Measurements from ENCODE around the gene UNC5B.

- no peak for TF ChIP-seq POLR2AphosphoS5 (IDR thresholded peaks at IDR 0.05; ENCODE audit: low read depth, low read length)
- TF ChIP-seq POLR2A (IDR thresholded peaks at IDR 0.05; ENCODE audit: low read depth, low read length), result no peak
- no peak for TF ChIP-seq TAF1 (IDR thresholded peaks at IDR 0.05; ENCODE audit: borderline replicate concordance, low read depth, low read length)
Measured at GRCh38 chr10:71218046-71218650, 5.8 kb downstream of the UNC5B start.
